NT2/D1 (cell line): Measurements from ENCODE around the gene EFCAB9.

Experiments used
- SUZ12 ChIP-seq: IDR thresholded peaks from 2 replicates; pipeline ENCODE4 v1.6.1; 2011; ENCODE audit not compliant: insufficient read length, insufficient read depth; ENCODE audit errors: extremely low read depth
- YY1 ChIP-seq: IDR thresholded peaks from 2 replicates; pipeline ENCODE4 v1.6.1; 2011; ENCODE audit not compliant: insufficient read length, insufficient read depth
- ZNF274 ChIP-seq: IDR thresholded peaks from 2 replicates; pipeline ENCODE4 v1.6.1; 2011; ENCODE audit warnings: mild to moderate bottlenecking, low read depth, low read length

DNA sequence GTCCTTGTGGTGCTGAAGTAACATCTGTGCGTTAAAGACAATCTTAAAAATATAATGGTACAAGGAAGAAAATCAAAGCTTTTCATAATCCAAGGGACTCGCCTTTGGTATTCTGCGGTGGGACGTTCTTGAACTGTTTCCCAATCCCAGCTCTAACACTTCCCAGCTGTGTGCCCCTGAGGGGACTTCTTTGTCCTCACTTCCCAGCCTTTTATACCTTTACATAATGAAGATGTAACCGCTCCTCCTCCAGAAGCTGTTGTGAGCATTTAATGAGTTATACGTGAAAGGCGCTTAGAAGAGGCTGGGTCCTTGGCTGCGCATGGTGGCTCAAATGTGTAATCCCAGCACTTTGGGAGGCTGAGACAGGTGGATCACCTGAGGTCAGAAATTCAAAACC lies 22.9 kb upstream of the EFCAB9 start:
- TF ChIP-seq YY1 (no peak), SUZ12 (no peak), ZNF274 (no peak)
